Stimulated activated CD4-positive, alpha-beta T cell treated with anti-CD3 and anti-CD28 coated beads, Interleukin-15, amount 100 ng/mL, for 1 hour (primary cell): ENCODE results near the gene PTBP3.
"Not testable (repeated sequence)": the region's sequence is repeated elsewhere in the genome, so short reads cannot be mapped to it uniquely, and the experiment has no call there.

Source experiments
- DNase-seq, 2 donors: peaks; one replicate each; pipeline ENCODE4 v3.0.0-alpha.2; 2020; ENCODE audit warnings: low read depth in 1 of 2, low spot score in 1 of 2

The PTBP3 gene

DNA sequence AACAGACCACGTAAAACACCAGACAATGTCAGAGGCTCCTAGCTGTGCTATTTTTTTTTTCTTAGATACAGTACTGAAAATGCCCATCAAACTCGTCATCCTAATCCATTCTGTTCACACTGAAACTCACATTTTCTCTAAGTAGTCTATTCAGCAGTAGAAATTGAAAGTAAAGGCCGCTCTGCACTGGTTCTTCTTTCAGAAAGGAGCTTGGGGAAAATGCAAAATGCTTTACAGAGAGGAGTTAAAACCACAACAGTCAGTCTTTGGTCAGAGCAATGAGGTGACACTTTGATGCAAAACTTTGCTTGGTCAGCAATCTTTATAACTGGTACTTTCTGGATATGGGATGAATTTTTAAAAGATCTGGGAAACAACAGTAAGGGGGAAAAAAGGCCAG lies 114.5 kb downstream of the PTBP3 start:
- DNase-seq = no peak

DNA sequence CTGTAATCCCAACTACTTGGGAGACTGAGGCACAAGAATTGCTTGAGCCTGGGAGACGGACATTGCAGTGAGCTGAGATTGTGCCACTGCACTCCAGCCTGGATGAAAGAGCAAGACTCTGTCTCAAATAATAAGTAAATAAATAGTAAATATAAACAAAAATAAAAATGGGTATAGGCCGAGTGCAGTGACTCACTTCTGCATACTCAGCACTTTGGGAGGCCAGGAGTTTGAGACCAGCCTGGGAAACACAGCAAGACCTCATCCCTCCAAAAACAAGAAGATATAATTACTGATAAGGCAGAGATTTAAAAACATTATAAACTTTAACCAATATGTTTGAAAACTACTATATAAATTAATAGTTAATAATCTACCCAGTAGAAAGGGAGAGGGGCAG lies 120.5 kb downstream of the PTBP3 start:
- no peak for DNase-seq

DNA sequence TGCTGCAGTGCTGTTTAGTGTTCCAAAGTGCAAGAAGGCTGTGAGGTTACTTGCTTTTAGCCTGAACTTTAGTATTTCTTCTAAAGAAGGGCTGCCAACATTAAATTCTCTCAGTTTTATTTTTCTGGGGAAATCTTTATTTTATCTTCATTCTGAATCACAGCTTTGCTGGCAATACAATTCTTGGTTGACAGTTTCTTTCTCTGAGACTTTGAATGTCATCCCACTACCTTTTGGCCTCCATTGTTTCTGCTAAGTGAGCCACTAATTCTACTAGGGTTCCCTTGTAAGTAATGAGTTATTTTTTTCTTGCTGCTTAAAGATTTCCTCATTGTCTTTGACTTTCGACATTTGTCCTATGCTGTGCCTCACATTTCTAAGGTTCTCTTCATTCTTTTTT lies 126.0 kb downstream of the PTBP3 start:
- DNase-seq = no peak

DNA sequence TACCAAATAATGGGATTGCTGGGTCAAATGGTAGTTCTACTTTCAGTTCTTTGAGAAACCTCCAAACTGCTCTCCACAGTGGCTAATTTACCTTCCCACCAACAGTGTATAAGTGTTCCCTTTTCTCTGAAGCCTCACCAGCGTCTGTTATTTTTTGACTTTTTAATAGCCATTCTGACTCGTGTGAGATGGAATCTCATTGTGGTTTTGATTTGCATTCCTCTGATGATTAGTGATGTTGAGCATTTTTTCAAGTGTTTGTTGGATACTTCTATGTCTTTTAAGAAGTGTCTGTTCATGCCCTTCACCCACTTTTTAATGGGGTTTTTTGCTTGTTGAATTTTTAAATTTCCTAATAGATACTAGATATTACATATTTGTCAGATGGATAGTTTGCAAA lies 129.9 kb downstream of the PTBP3 start:
- no peak for DNase-seq

DNA sequence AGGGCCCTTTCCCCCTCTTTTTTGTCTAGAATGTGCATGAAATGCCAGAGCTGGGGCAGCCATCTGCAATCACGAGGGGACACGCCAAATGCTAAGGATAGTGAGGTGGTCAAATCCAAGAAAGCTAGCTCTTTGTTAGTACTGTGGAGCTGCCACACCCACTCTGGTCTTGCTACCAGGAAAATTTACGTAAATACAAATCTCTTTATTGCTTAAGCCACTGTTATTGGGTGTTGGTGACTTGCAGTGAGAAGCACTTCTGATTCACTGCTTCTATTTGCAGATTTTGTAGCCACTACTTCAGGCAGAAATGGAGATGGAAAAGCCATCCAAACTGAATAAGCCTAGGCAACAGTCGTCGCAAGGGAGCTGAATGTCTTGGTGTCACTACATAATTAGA lies 132.7 kb downstream of the PTBP3 start:
- no peak for DNase-seq

DNA sequence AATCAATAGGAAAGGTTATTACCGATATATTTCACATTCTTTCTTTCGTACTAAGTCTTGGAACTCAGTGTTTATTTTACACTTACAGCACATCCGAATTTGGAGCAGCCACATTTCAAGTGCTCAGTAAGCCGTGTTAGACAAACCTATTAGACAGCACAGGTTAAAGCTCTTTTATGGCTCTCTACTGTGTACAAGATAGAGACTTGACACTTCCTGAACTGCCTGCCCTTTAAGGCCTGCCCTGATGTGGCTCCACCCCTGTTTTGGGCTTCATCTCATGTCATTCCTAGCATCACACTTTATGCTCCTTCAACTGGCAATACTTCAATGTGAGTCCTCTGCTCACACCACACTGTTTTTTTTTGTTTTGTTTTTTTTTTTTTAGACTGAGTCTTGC lies 134.8 kb downstream of the PTBP3 start:
- DNase-seq = no peak

DNA sequence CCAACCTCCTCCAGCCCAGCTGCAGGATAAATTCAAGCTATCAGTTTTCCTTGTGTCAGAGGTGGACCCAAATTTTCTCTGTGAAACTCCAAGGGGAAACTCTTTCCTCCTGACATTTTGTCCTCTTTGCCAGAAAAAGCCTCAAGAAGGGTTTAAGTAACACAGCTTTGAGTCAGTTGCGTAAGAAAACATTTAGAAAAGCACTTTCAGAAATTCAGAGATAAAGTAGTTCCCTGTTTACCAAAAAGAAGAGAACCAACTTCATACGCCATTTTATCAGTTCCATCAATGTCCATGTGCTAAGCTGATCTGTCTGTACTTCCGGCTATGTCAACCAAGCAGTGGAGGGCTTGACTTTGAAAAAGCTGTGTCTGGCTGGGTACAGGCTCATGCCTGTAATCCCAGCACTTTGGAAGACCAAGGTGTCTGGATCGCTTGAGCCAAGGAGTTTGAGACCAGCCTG lies 138.4 kb downstream of the PTBP3 start:
- DNase-seq = no peak

DNA sequence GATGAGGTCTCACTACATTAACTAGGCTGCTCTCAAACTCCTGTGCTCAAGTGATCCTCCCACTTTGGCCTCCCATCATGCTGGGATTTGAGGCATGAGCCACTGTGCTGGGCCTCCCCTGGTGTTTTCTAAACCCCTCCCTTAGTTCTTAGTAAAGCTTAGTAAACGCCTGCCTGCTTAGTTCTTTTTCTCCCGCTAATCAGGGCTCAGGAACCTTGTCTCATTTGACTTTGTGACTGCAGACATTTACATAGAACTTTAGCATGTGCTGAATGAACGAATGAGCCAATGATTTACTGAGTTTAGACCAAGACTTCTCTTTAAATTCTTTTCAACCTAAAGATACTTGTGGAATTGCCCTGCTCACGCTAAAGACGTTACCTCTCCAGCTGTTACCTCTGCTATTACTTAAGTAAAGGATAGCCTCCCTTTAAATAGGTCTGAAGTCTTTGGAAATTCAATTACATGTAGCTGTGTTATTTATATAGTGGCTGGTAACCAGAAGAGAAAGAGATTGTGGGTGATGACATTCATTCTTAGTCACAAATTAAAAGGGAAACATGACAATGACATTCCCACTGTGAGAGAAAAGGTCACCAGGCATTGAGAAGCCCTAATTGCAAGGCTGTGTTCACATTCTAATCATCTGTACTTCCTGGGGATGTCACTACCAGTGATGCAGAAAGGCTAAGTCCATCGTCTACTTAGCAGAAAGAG lies 139.7 kb downstream of the PTBP3 start:
- DNase-seq = no peak

DNA sequence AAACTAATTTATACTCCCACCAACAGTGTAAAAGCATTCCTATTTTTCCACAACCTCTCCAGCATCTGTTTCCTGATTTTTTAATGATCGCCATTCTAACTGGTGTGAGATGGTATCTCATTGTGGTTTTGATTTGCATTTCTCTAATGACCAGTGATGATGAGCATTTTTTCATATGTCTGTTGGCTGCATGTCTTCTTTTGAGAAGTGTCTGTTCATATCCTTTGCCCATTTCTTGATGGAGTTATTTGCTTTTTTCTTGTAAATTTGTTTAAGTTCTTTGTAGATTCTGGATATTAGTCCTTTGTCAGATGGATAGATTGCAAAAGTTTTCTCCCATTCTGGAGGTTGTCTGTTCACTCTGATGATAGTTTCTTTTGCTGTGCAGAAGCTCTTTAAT lies 143.1 kb downstream of the PTBP3 start:
- not testable (repeated sequence) for DNase-seq

DNA sequence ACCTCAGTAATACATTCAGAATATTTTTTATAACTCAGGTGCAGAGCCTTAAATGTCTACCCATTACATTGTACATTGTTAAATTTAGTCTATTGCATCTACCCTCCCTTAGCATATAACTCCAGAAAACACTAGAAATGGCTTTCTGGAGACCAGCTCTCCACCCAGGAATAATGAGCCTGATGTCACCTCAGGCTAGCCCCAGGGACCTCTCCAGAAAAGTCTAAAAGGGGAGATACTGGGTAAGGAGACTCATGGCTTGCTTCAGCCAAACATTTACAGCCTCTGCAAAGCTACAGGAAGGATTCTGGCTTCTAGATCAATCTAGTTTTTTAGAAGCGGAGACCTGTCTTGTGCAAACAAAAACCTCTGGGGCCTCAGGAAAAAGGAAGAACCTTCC lies 144.5 kb downstream of the PTBP3 start:
- no peak for DNase-seq

DNA sequence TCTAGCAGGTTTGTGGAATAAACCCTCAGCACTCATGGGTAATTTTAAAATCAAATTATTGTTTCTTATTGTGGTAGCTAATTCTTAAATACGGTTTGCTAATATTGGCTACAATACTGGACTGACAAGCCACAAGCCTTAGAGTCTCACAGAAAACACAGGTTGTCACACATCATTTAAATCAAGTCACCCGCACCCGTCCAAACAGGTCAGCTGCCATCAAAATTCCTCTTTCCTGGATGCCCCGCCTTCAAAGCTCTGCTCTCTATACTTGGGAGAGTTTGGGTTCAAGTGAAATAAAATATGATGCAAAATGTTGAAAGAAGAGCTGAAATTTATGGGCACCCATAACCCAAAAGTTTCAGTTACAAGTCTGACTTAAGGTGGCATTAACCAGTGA lies 146.0 kb downstream of the PTBP3 start:
- DNase-seq = no peak

DNA sequence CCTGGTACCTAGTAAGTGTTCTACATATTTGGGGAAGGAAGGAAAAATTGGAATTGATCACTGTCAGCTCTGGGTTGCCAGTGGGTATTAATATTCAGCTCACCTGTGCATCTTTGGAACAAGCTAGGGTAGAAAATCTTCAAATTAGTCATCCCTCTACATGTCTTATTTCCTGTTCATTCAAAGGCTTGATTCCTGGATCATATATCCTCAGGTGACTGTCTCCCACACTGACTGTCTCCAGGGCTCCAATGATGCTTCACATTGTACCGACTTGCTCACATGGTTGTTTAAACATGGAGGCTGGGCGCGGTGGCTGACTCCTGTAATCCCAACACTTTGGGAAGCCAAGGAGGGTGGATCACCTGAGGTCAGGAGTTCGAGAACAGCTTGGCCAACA lies 146.7 kb downstream of the PTBP3 start:
- no peak for DNase-seq

DNA sequence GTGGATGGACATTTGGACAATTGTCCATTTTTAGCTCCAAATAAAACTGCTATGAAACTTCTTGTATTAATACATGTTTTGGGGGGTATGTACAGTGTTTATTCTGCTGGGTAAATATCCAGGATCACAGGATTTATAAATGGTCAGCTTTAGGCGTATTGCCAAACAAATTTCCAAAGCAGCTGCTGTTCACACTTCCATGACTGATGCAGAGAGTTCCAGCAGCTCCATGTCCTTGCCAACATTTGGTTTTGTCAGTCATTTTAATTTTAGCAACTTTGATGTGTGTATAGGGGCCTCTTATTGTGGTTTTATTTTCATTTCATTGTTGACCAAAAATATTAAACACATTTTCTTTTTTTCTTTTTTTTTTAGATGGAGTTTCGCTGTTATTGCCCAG lies 148.5 kb downstream of the PTBP3 start:
- no peak for DNase-seq

DNA sequence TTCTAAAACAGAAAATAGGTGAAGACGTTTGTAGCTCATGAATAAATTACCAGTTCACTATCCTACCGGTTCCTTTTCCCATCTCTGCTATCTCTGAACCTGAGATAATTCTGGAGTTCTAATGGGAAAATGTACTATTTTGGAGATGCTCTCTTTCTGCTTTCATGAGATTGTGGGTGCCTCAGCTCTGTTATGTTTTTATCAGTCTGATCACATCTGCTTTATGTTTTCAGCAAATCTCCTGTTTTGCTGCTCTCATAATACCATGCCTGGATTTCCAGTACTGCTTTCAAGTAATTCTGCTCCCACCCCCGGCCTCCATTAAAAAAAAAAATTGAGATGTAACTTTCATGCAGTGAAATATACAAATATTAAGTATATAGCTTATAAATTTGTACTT lies 149.2 kb downstream of the PTBP3 start:
- no peak for DNase-seq

DNA sequence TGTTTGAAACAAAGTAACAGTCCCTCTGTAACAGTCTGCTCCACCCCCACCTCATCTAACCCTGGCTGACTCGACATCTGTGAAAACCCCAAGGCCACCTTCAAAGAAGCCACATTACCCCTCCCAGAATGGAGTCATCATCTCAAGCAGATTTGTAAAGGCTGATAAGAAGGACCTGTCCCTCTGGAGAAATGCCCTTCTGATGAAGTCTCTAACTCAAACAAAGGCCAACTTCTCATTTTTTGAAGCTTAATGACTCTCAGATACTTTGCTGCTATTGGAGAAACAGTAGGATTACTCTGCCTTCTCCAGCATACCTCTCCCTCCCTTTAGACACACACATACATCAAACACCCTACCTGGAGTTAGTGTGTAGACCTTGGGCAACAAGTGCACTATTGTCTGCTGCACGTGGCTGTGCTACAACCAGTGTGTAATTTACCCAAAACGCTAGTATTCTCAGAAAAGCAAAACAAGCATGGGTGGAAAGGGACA lies 153.0 kb downstream of the PTBP3 start:
- no peak for DNase-seq

DNA sequence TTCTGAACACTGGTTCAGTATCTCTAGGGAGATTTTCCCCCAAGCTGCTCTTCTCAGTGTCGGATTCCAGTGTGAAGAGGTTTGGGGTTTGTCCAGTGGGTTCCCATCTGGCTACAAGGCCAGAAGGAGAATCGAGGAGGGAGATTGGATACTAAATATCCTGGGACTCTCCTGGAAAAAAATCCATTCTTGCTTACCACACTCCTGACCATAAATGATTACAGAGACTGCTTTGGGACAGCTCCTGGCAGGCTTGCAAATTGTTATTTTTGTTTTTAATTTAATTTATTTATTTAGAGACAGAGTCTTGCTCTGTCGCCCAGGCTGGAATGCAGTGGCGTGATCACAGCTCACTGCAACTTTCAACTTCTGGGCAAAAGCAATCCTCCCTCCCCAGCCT lies 153.6 kb downstream of the PTBP3 start:
- DNase-seq = no peak

DNA sequence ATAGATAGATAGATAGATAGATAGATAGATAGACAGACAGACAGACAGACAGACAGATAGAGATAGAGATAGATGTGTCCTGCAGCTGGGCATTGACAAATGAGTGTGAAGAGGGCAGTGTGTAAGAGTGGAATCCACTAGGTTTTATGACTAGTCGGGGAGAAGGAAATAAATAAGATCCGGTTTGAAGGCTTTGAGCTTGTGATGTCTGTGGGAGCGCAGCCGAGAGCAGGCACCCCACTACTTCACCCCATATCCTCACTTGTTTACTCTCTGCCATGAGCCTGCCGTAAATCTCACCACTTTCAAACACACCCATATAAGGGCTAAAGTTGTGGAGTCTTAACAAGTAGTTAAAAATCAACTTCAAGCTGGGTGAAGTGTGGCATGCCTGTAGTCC lies 156.9 kb downstream of the PTBP3 start:
- DNase-seq = no peak

DNA sequence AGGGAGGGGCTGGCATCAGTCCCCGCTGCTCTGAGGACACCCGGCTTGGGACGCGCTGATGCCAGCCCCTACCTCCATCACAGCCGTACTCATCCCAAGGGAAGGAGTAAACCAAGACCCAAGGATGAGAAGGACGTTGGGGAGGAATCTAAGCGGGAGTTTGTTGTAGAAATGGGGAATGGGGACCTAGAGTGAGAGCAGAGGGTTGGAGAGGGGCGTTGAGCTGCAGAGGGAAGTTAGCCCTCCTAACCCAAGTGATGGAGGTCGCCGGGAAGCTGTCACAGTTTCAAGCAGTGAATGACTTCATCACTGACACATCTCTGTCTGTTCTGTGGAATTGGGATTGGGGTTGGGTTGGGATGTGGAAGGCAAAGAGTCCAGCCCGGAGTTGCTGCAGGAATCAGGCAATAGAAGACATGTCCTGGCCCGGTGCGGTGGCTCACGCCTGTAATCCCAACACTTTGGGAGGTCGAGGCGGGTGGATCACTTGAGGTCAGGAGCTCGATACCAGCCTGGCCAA lies 157.6 kb downstream of the PTBP3 start:
- DNase-seq = no peak

DNA sequence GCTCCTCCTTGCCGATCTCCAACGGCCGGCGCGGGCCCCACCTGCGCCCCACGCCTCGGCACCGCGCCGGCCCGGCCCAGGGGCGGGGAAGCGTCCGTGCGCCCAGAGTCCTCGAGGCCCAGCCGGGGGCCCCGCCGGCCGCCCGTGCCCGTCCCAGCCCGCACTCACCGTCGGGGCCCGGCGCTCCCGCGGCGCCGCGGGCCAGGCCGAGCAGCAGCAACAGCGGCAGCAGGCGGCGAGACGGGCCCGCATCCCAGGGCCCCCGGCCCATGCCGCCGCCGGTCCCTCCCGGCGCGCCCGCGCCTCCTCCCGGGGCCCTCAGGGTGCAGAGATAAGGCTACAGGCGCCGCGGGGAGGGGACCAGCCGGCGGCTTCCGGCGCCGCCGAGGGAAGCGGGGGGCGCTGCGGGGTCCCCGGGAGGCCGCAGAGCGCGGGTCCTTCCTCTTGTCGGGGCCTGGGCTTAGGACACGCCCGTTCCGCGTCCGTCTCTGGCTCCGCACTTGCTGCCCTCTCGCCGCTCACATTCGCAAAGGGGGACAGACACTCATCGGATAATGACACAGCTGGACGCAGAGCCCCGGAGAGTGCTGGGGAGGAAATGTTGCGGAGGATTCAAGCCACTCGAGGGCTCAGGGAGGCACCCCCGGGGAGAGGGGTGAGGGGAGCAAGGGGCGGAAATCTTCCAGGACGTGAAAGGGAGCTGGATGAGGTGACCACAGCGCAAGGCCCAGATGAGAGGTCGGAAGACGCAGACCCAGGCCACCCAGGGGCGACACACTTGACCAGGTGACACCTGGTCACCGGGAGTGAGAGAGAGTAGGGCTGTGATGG lies 158.2 kb downstream of the PTBP3 start, which contains the start of gene SUSD1:
TSS of gene SUSD1 (minus strand) at position 333 of the 831 bp plus-strand sequence. CDS start at position 271, 62 bp downstream.
- DNase-seq = peak in 1 of 2 donors; percentile 8

DNA sequence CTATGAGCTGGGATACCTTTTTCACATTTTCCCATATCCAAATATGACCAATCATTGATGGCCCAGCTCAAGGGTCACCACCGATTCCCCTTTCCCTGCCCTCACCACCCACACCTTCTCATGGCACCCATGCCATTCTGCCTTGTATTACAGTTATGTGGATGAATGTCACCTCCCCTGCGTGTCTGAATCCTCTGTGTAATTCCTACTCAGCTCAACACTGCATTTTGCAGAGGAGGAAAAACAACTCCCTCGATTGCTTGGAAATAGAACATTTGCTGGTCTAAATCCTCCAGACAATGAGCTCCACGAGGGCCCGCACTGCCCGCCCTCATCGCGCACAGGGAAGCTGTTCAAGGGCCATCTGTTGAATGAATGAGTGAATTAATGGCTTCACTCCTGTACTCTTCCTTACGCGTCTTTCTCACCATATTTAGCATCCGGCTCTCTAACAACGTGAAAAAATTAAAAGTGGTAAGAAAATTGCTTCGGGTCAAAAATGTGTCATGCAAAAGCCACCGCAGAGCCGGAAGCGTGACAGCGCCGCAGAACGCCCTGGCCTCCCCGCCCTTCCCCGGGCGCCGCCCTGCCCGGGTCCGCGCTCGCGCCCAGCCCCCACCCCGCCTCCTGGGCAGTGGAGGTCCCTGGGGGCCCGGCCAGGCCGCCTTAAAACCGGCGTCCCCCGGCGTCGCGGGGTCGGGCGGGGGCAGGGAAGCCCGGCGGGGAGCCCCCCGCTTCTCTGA lies 159.0 kb downstream of the PTBP3 start:
- peak; percentile 50 to 52 for DNase-seq

DNA sequence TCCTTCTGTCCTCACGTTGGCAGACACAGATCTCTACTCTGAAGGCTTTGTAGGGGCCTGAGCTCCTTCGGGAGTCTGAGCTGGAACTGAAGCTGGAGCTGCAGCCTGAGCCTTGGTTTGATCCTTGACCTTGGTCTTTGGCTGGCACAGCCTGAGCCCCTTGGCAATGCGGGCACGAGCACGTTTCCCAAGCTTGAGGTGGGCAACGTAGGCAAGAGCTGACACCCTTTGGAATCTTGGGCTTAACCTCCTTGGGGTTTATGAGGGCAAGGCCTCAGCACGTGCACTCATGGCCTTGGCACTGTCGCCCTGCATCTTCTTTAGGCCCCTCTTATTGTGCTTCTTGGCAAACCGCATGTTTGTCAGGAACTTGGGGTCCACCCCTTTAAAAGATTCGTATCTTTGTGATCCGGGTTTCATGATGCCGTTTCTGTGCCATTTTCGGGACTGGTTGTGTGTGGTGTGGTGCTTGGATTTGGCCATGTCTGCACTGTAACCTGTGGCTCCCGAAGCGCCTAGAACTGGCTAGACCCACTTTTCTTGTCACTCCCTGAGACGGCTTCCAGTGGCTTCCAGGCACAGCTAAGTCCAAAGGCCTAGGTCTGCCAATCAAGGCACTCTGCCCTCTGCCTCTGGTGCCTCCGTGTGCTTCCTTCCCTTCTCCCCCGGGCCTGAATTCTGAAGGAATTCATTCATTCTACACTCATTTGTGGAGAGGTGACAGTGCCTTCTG lies 159.8 kb downstream of the PTBP3 start:
- no peak for DNase-seq
